ENCODE data around the gene STK36. TPM values are rescaled to one million over a fixed set of nuclear protein-coding genes. Genes with fewer than 3 reads are reported as not detected.

STK36 gene, protein sequence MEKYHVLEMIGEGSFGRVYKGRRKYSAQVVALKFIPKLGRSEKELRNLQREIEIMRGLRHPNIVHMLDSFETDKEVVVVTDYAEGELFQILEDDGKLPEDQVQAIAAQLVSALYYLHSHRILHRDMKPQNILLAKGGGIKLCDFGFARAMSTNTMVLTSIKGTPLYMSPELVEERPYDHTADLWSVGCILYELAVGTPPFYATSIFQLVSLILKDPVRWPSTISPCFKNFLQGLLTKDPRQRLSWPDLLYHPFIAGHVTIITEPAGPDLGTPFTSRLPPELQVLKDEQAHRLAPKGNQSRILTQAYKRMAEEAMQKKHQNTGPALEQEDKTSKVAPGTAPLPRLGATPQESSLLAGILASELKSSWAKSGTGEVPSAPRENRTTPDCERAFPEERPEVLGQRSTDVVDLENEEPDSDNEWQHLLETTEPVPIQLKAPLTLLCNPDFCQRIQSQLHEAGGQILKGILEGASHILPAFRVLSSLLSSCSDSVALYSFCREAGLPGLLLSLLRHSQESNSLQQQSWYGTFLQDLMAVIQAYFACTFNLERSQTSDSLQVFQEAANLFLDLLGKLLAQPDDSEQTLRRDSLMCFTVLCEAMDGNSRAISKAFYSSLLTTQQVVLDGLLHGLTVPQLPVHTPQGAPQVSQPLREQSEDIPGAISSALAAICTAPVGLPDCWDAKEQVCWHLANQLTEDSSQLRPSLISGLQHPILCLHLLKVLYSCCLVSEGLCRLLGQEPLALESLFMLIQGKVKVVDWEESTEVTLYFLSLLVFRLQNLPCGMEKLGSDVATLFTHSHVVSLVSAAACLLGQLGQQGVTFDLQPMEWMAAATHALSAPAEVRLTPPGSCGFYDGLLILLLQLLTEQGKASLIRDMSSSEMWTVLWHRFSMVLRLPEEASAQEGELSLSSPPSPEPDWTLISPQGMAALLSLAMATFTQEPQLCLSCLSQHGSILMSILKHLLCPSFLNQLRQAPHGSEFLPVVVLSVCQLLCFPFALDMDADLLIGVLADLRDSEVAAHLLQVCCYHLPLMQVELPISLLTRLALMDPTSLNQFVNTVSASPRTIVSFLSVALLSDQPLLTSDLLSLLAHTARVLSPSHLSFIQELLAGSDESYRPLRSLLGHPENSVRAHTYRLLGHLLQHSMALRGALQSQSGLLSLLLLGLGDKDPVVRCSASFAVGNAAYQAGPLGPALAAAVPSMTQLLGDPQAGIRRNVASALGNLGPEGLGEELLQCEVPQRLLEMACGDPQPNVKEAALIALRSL (N-terminal part only)
- 20.0 TPM for total RNA-seq

DNA sequence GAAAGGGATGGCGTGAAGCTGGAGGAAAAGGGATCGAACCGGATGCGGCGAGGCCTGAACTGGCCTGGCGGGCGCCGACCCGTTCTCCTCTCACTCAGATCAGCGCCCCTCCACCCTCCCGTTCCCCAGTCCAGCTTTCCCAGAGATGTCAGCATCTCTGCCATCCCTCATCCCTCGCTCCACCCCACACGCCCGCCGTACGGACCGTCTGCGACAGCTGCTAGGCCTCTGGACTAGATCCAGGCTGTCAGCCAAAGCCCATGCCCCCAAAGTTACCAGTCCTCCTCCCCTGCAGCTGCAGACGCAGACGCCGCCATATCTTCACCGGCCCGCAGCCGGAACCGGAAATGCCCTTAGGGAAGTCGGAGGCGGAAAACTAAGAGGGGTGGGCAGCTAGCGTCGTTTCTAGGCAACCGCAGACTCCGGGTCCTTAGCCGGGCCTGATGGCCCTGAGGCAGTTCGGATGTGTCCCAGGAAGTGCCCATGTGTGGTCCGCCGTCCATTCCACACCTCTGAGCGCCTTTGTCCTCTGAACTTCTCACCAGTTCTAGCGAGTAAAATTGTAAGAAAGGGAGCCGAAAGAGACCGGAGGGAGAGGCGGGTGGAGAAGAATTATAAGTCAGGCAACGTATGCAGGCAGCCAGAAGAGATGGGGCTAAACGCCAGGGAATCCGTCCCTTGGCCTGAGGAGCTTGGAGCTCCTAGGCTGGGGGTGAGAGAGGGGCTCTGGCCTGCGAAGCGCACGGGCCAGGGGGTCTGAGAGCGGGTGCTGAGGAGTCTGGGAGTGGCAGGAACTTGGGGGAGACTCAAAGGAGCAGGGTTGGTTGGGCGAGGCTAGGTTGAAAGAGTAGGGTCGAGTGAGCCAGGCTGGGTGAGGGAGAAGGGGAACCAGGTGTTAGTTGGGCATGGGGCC is at the start of gene STK36, which contains the start of gene RNF25:
Gene STK36 (plus strand): TSS at position 433 of the 913 bp plus-strand sequence. CDS start 744 bp downstream, outside the sequence.
Gene RNF25 (minus strand): TSS at position 349 of the 913 bp plus-strand sequence. CDS start 32 bp downstream, at position 317.
- DNase-seq, result peak; percentile 84

DNA sequence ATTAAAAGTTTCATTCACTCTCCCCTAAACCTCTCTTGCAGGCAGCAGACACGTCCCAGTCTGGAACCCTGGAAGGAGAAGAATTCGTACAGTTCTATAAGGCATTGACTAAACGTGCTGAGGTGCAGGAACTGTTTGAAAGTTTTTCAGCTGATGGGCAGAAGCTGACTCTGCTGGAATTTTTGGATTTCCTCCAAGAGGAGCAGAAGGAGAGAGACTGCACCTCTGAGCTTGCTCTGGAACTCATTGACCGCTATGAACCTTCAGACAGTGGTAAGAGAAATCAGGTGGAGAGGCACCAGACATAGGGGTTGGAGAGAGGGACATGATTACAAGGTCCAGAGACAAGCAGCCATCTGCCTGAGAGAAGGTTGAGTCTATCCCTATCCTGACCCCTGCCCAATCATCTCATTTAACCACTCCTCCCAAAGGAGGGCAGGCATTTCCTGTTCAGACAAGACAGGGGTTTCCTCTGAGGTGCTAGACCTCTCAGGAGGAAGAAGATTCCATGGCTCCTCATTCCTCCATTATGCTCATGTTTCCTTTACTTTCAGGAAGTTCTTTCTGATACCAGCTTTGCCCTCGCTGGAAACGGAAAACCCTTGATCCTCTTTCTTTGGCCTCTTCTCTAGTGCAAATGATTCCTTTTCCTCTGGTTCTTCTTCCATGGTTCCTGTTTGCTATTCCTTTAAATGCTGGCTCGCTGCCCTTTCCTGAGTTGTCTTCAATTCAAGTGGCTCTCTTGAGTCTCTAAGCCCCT is 49.1 kb upstream of the STK36 start:
- DNase-seq, result no peak

DNA sequence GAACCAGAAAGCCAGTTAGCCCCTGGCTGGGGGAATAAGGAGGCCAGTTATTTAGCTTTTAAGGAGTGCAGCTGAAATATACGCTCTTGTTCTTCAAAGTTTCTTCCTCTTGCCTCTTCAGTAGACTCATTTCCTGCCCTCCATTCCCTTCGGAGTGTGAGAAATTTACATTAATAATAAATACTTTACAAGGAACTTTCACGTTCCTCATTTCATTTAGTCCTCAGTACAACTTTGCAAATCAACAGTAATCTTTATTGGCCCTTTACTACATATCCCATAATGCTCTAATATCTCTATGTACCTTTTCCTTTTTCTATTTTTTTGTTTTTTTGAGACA is 48.5 kb upstream of the STK36 start:
- DNase-seq, result no peak

DNA sequence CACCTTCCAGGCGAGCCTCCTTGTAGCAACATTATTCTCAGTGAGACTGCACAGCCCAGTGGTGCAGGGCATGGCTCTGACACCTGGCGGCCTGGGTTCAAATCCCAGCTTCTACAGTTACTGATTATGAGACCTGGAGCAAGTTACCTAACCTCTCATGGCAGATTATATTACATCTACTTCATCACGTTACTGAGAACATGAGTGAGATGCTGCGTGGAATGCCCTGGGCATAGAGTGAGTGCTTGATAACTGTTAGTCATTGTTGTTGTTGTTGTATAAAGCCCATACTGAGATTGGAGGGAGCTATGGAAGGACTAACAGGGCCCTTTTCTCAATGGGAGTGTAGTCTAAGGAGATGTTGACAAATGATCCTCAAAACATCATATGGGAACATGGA is 45.5 kb upstream of the STK36 start:
- DNase-seq, result no peak

DNA sequence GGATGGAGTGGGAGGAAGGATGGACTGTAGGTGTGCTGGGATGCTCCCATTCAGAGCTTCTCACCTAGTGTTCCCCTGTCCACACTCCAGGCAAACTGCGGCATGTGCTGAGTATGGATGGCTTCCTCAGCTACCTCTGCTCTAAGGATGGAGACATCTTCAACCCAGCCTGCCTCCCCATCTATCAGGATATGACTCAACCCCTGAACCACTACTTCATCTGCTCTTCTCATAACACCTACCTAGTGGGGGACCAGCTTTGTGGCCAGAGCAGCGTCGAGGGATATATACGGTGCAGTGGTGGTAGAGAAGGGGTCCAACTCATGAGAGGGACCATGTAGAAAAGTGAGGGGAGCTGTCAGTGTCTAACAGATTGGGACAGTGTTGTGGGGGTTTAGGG is 43.9 kb upstream of the STK36 start:
- DNase-seq, result no peak

DNA sequence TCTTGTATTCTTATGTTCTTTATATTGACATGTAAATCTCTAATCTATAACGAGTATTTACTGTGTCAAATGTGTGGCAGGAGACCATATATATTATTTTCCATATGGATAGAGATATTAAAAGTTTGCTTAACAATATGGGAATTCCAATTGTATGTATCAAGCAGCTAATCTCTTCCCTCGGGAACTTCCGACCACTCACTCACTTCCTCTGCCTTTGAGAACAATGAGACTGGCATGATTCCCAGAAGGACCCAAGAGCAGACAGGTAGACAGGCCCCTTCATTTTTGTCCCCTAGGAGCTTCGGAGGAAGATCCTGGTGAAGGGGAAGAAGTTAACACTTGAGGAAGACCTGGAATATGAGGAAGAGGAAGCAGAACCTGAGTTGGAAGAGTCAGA is 40.0 kb upstream of the STK36 start:
- no peak for DNase-seq

DNA sequence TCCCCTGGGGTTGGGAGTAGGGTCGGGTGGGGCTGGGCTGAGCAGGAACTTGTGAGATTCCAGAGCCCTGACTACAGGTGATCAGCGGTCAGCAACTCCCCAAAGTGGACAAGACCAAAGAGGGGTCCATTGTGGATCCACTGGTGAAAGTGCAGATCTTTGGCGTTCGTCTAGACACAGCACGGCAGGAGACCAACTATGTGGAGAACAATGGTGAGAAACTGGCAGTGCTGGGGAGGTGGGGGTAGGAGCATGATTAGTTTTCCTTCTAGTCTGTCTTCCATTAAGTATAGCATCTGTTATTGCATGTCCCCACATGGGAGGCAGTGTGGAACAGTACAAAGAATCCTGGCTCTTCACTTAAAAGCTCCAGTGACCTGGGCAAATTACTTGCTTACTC is 36.2 kb upstream of the STK36 start:
- DNase-seq, result no peak

DNA sequence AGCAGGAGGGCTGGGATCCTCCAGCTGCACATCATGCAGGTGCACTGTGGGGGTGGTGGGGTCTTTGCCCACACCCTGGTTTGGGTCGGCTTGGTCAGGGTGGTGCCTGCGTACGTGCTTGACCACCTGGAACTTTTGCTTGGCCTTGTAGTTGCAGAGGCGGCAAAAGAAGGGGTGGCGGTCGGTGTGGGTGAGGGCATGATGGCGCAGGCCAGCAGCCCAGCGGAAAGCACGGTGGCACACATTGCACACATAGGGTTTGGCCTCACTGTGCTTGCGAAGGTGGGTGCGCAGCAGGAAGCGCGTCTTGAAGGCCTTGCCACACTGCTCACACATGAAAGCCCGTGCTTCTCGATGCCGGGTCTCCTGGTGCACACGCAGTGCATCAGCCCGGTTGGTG is 33.5 kb upstream of the STK36 start:
- no peak for DNase-seq

DNA sequence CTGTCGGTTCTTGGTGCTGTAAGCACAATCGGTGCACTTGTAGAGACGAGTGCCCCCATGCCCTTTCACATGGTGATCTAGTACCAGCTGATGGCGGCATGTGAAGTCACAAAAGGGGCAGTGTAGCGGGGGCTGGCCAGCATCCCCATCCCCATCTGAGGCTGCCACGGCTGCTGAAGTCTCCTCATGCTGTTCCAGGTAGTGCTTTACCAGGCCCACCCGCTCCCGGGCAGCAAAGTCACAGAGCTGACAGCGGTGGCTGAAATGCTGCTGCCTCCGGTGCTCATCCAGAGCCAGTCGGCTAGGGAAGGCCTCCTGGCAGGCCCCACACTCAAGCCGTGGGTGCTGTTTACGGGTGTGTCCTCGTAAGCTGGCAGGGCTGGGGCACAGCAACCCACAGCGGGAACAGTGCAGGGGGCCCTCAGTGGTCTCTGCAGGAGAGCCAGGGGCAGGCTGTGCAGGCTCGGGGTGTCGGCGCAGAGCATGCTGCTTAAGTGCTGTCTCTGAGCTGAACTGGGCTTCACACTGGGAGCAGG is 29.7 kb upstream of the STK36 start:
- no peak for DNase-seq

DNA sequence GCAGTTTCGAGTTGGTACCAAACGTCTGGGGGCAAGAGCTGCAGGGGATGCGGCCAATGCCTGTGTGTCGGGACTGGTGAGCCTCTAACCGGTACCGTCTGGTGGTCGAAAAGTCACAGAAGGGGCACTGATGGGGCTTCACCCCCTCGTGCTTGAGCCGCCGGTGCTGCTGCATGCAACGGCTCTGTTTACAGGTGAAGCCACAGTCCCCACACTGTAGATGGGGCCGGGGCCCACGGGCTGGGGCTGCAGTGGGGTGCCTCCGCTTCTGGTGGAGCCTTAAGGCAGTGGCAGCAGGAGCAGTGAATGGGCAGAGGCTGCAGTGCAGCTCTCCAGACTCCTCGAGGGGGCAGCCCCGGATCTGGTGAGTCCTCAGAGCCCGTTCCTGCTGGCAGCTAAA is 29.1 kb upstream of the STK36 start:
- DNase-seq, result no peak

DNA sequence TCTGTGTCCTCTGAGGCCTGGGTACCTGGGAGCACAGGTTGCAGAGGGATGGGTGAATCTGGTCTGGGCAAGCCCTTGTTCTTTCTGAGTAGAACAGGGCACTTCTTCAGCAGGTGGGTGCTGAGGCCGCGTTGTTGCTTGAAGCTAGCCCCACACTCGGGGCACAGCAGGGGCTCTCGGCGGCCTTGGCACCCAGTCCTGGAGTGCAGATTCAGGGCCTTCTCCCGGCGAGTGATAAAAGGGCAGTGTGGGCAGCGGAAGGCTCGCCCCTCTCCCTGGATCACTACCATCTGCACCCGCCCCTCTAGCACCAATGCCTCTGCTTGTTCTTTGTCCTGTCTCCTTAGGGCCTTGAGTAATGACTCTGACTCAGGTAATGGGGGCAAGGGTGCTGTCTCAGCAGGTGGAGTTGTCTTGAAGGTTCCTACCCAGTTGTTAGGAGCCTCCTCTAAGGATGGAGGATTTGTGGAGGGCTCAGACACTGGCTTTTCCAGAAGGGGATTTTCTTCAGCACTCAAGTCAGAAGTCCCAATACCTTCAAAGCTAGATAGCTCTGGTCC is 28.1 kb upstream of the STK36 start:
- no peak for DNase-seq

DNA sequence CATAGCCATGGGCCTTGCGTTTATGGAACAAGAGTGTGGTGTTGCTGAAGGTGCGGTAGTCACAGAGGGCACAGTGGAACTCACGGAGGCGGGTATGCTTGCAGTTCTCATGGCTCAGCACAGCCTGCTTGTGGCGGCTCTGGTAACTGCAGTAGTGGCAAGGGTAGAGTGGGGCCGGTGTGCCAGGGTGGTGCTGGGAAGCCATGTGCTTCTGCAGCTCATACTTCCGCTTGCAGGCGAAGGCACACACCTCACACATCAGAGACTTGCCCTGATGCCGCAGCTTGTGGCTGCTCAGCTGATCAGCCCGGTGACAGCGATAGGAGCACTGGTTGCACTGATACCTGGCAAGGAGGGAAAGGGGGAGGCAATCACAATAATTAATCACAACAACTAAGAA is 27.2 kb upstream of the STK36 start:
- no peak for DNase-seq

DNA sequence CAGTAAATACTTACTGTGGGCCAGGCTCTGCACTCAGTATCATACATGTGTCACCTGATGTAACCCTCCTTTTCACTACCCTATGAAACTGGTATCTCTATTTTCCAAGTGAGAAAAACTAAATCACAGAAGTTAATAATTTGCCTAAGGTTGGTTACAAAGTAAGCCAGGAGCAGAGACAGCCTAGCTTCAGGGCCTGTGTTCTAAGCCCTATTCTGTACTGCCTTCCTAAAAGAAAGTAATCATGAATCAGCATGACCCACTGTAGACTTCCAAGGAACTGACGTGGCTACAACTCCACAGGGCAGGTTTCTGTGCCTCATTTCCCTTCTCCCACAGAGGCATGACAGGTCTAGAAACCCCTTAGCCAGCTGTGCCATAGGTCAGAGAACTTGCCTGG is 26.8 kb upstream of the STK36 start:
- no peak for DNase-seq

DNA sequence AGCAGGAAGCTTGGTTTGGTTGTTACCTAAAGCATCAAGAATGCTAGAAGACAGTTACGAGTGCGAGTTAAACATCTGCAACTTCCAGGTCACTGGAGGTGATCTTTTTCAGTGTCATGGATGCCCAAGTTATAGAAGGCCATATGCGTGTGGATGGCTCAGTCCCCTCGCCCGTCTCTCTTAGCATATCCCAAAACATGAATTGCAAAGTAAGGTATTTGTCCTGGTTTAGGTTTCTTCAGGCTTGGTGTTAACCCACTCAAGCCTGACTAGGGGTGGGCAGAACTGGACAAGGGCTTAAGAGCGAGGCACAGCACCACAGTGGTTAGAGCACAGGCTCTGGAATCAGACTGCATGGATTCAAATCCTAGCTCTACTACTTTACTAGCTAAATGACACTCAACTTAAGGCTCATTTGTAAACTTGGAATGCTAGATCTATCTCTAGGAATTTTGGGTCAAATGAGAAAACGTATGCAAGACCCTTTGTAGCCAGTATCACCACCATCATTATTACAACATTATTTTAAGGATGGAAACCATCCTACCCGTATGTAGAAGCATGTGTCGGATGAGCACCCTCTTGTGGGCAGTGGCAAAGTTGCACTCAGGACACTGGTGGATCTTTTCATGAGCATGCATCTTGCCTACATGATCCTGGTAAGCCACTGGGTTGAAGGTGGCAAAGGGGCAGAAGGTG is 23.6 kb upstream of the STK36 start:
- DNase-seq, result no peak

DNA sequence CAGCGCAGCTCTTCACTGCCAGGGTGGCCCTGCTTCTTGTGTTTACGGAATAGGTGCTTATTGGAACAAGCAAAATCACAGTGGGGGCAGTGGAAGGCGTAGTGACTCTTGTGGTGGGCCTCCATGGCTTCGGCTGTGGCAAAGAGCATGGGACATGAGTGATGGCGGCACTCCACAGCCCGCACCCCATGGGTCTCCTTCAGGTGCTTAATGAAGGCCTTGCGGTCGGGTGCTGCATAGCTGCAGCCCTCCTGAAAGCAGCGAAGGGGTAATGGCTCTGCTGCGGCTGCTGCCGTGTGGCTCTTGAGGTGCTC is 23.1 kb upstream of the STK36 start:
- DNase-seq, result no peak

DNA sequence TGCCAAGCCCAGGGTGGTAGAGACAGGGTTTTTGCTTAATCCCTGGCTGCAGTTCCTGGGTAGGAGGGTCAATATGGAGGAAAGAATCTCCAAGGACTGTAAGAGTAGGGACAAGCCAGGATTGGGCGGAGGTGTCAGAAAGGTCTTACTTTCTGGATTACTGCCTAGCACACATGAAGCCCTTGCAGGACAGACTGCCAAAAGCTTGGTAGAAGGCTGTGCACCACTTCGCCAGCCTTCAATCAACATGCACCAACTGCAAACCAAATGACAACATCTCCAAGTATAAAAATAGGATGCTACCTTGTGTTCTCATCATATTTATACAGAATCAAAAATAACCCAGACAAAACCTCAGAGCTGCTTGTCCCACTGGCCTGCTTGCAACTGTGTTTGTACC is 16.1 kb upstream of the STK36 start:
- DNase-seq, result no peak

DNA sequence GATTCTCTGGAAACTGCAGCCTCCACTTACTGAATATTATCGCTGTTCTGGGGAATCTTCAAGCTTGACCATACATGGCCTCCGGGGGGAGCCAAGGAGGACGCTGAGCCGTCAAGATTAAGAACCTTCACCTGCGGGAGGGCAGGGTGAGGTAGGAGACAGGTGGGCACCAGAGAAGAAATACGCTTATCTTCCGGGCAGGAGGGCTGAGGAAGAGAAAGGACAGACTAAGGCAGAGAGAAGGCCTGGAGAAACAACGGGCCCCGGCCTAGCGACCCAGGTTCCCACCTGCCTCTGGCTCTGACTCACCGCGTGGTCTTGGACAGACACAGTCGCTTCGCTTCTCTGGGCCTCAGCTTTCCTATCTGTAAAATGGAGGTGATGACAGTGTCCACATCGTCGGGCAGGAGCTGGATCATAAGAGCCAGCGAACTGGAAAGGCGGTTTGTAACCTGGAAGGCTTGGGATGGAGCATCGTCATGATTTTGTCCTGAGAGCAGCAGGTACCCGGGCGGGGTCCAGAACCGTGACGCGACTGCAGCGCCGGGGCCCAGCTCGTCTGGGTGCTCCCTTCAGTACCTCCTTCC is 13.1 kb upstream of the STK36 start:
- no peak for DNase-seq

DNA sequence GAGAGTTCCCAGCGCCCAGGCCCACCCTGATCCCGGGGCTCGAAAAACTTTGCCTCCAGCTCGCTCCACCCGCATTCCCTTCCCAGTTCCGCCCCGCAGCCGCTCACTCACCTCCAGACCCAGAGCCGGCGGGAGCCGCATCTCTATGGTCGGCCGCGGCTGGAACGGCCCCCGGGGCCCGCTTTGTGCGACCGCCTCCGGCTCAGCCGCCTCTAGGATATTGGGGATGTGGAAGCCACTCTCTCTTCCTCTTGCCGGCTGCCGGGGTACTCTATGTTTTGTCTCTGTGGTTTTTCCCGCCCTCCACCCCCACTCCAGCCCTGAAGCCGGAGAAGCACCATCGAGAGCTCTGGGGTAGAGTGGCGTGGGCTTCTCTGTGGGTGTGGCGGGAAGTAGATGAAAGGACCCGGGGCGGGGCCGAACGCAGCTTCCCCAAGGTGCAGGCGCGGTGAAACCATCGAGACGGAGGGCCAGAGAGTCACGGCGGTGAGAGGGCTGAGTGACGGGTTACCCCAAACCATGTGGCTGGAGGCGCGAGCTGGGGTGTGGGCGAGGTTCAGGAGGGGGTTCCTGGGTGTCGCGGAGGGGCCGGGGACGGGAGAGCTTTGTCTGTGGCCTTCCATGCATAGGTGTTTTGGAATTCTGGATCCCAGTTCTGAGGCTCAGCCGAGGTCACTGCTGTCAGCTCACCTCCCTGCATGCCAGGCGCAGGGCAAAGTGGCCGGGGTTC is 12.5 kb upstream of the STK36 start, which contains the start of the genes BCS1L and ZNF142:
Gene BCS1L (plus strand): TSS at position 426 of the 730 bp plus-strand sequence. CDS start 1,305 bp downstream, outside the sequence.
Gene ZNF142 (minus strand): TSS at position 366 of the 730 bp plus-strand sequence. CDS start 3,194 bp downstream, outside the sequence.
- peak; percentile 70 for DNase-seq

All from skin of body (tissue), 2 donors.